ENCODE measurements around the gene GATA6. TPM values are rescaled to one million over a fixed set of nuclear protein-coding genes. Genes with fewer than 3 reads are reported as not detected.

The GATA6 gene
- total and polyA plus RNA-seq, 10 of the 15 experiments (the other 5 are each of a cell fraction or from before 2014, with no cell fraction given): 0.04 to 0.05 TPM; not detected in 8

- no peak for TF ChIP-seq MAX (IDR thresholded peaks at IDR 0.05; ENCODE audit: low read depth, low read length)
- TF ChIP-seq EGR1 (IDR thresholded peaks at IDR 0.05; ENCODE audit: borderline replicate concordance in 1 of 2, low read depth in 2 of 2, low read length in 2 of 2): no peak
- no peak for TF ChIP-seq TCF12 (IDR thresholded peaks at IDR 0.05; ENCODE audit: low read depth, low read length)
These were observed 4.5 kb downstream of the GATA6 start (continued) for GRCh38 chr18:22173928-22174301.

GRCh38 chr18:22174341-22175145 is 5.2 kb downstream of the GATA6 start:
- ChIA-PET CTCF (no interaction called here), SMC1A (ENCODE audit: uncharacterized antibody, unreplicated experiment) (interaction anchor here (1.2 kb wide), 1 partner anchor 10 kb away, joined by 3 read pairs; no protein-coding TSS in a partner anchor), POLR2A (no interaction called here), RAD21 (ENCODE audit: unreplicated experiment) (no interaction called here)
- H3K36me3 ChIP-seq (ENCODE audit: control insufficient read depth in 2 of 2, insufficient read depth in 2 of 2, low read length in 1 of 2): no peaks in the 10 kb centered on the region
- ATAC-seq: no peak
- in situ Hi-C loops (cut with MboI) (no loop called here), intact Hi-C loops (cut with micrococcal nuclease; ENCODE audit: unreplicated experiment) (no loop called here)
- H3K9ac ChIP-seq (ENCODE audit: control insufficient read depth, insufficient read depth, low read length): no peak overlapping the region
- H3K79me2 ChIP-seq (ENCODE audit: control insufficient read depth, insufficient read depth, low read length): no peaks in the 10 kb centered on the region
- BruUV-seq (replicated peaks): no TSS peak
- H4K20me1 ChIP-seq (ENCODE audit: control insufficient read depth, insufficient read depth): no peaks in the 10 kb centered on the region
- FAIRE-seq: no peak
- DNase-seq (ENCODE audit: low read depth, low spot score): no peak
- 0% methylated on average over 6 of the region's 6 CpGs for WGBS (ENCODE audit: insufficient coverage, insufficient replicate concordance, low lambda C conversion rate, missing lambda C conversion rate)
- no peak overlapping the region for H3K4me3 ChIP-seq
- H3K27ac ChIP-seq (ENCODE audit: control insufficient read depth, insufficient read depth): no peak overlapping the region
- peaks cover 10% of the 10 kb centered on the region in 2 experiments for H3K27me3 ChIP-seq (replicated peaks in 1 of 2; ENCODE audit: control insufficient read depth in 2 of 2, insufficient read depth in 2 of 2, low read length in 1 of 2)
- no peaks in the 10 kb centered on the region for H3K9me3 ChIP-seq (replicated peaks; ENCODE audit: control insufficient read depth, insufficient read depth, low read length)
- no peak overlapping the region for H3K4me2 ChIP-seq (ENCODE audit: control insufficient read depth, insufficient read depth)
- no peak overlapping the region for H2AFZ ChIP-seq (ENCODE audit: control insufficient read depth, low read depth, low read length)
- no peaks in the 10 kb centered on the region for H3K4me1 ChIP-seq (ENCODE audit: control insufficient read depth, insufficient read depth, low read length)
- TF ChIP-seq ATF7 (IDR thresholded peaks at IDR 0.05; ENCODE audit: low read depth) (no peak), BCL11A (IDR thresholded peaks at IDR 0.05; ENCODE audit: low read depth, low read length) (no peak), RELB (IDR thresholded peaks at IDR 0.05; ENCODE audit: low read depth) (no peak), BACH1 (IDR thresholded peaks at IDR 0.05; ENCODE audit: borderline replicate concordance) (no peak), MLLT1 (IDR thresholded peaks at IDR 0.05) (no peak), TAF1 (IDR thresholded peaks at IDR 0.05; ENCODE audit: borderline replicate concordance, low read depth, low read length) (no peak), TBL1XR1 (IDR thresholded peaks at IDR 0.05; ENCODE audit: low read depth, low read length) (no peak), TCF3 (IDR thresholded peaks at IDR 0.05; ENCODE audit: borderline replicate concordance, insufficient read depth, low read depth, low read length) (no peak), ZNF687 (IDR thresholded peaks at IDR 0.05) (no peak), JUNB (IDR thresholded peaks at IDR 0.05) (no peak), IRF3 (IDR thresholded peaks at IDR 0.05) (no peak)

Measured in GM12878 (cell line).